Hepatocyte (in vitro differentiated cells): Measurements from ENCODE around the gene MAGI1. TPM values are rescaled to one million over a fixed set of nuclear protein-coding genes. Genes with fewer than 3 reads are reported as not detected.
A peak's percentile ranks its signal among the peaks of the same experiment; 100 is the strongest.

ENCODE experiments used
- DNase-seq: peaks from one replicate; pipeline ENCODE4 v3.0.0-alpha.2; 2016; ENCODE audit warnings: low spot score
- H2AFZ ChIP-seq: fragments of 200-600 bp; sonication (generic); 2 replicates; pipeline ENCODE4 v1.6.0; 2016; ENCODE audit warnings: antibody characterized with exemption, mild to moderate bottlenecking
- H3K27ac ChIP-seq: fragments of 200-600 bp; sonication (generic); 2 replicates; pipeline ENCODE4 v1.5.1; 2016; ENCODE audit warnings: mild to moderate bottlenecking
- H3K27me3 ChIP-seq: fragments of 200-600 bp; sonication (generic); 2 replicates; pipeline ENCODE4 v1.6.1; 2016
- H3K36me3 ChIP-seq: fragments of 200-600 bp; sonication (generic); replicated peaks from 2 replicates; pipeline ENCODE4 v1.5.1; 2016; ENCODE audit warnings: low read depth; ENCODE audit not compliant: insufficient read depth
- H3K4me1 ChIP-seq: fragments of 200-600 bp; sonication (generic); 2 replicates; pipeline ENCODE4 v1.5.1; 2016; ENCODE audit warnings: mild to moderate bottlenecking, moderate library complexity; ENCODE audit not compliant: insufficient read depth
- H3K4me2 ChIP-seq: fragments of 200-600 bp; sonication (generic); 2 replicates; pipeline ENCODE4 v1.6.0; 2016
- H3K4me3 ChIP-seq: fragments of 200-600 bp; sonication (generic); 2 replicates; pipeline ENCODE4 v1.5.1; 2016; ENCODE audit warnings: mild to moderate bottlenecking
- H3K79me2 ChIP-seq: fragments of 200-600 bp; sonication (generic); 2 replicates; pipeline ENCODE4 v1.6.0; 2017; ENCODE audit warnings: mild to moderate bottlenecking
- H3K9me2 ChIP-seq: fragments of 200-600 bp; sonication (generic); replicated peaks from 2 replicates; pipeline ENCODE4 v1.6.0; 2017; ENCODE audit warnings: mild to moderate bottlenecking; ENCODE audit not compliant: insufficient read depth
- H3K9me3 ChIP-seq: fragments of 200-600 bp; sonication (generic); 2 replicates; pipeline ENCODE4 v1.5.1; 2016; ENCODE audit warnings: low read depth, mild to moderate bottlenecking
- H4K20me1 ChIP-seq: fragments of 200-600 bp; sonication (generic); 2 replicates; pipeline ENCODE4 v1.6.0; 2016; ENCODE audit warnings: mild to moderate bottlenecking; ENCODE audit not compliant: insufficient read depth, poor library complexity, severe bottlenecking
- CTCF ChIP-seq: fragments of 200-600 bp; sonication (generic); IDR thresholded peaks from 2 replicates; pipeline ENCODE4 v1.5.1; 2016; ENCODE audit warnings: antibody characterized with exemption, mild to moderate bottlenecking; ENCODE audit not compliant: poor library complexity
- EZH2 ChIP-seq: fragments of 200-600 bp; sonication (generic); IDR thresholded peaks from 2 replicates; pipeline ENCODE4 v1.6.1; 2016; ENCODE audit warnings: antibody characterized with exemption, mild to moderate bottlenecking, borderline replicate concordance
- EZH2phosphoT487 ChIP-seq: fragments of 200-600 bp; sonication (generic); IDR thresholded peaks from one replicate; pipeline ENCODE4 v1.6.1; 2018; ENCODE audit warnings: antibody characterized with exemption, mild to moderate bottlenecking, low read depth, moderate library complexity; ENCODE audit not compliant: unreplicated experiment, severe bottlenecking
- WGBS: methylation state at CpG from one replicate; pipeline ENCODE4 v1.1.6; 2016; ENCODE audit warnings: low lambda C conversion rate; ENCODE audit errors: missing lambda C conversion rate; 5-methylcytosine and 5-hydroxymethylcytosine counted together
- polyA plus RNA-seq: library from polyadenylated mRNA; unstranded; fragments of >200 nt; fragmentation: Nextera tagmentation; extraction: Ambion mirVana; gene quantifications from 2 replicates; pipeline ENCODE4 v1.2.1, GENCODE V29; 2016
- total RNA-seq: library from RNA; depleted of rRNA; stranded (reverse); fragments of >200 nt; gene quantifications from 2 replicates; pipeline ENCODE4 v1.2.3, GENCODE V29; 2014

Gene MAGI1
- total and polyA plus RNA-seq, 2 experiments from 2014 or later = 26.2 to 43.5 TPM

GRCh38 chr3:65888980-65889706 lies 149.6 kb downstream of the MAGI1 start:
- no peak for TF ChIP-seq EZH2phosphoT487
- no peak for TF ChIP-seq CTCF
- TF ChIP-seq EZH2 = no peak
- Histone ChIP-seq H3K36me3 (no peaks in the 10 kb centered on the region), H4K20me1 (no peaks in the 10 kb centered on the region), H3K27me3 (no peaks in the 10 kb centered on the region), H3K4me2 (no peak overlapping the region), H3K4me1 (no peaks in the 10 kb centered on the region), H3K4me3 (no peak overlapping the region), H3K27ac (peak overlapping the region; percentile 18), H3K9me2 (no peaks in the 10 kb centered on the region), H3K9me3 (no peaks in the 10 kb centered on the region), H3K79me2 (peaks cover 91% of the 10 kb centered on the region), H2AFZ (no peak overlapping the region)
- WGBS = 65% methylated on average over 4 of the region's 4 CpGs
- DNase-seq = peak; percentile 21

GRCh38 chr3:65888196-65888595 lies 150.5 kb downstream of the MAGI1 start:
- H3K4me3 ChIP-seq = no peak overlapping the region
- WGBS = 74% methylated on average over 1 of the region's 1 CpG
- TF ChIP-seq CTCF (no peak), EZH2 (no peak), EZH2phosphoT487 (no peak)

GRCh38 chr3:65886391-65886790 lies 152.3 kb downstream of the MAGI1 start:
- no peak overlapping the region for H3K4me2 ChIP-seq
- no peak overlapping the region for H3K27ac ChIP-seq
- no peak for DNase-seq
- no peaks in the 10 kb centered on the region for H3K27me3 ChIP-seq
- TF ChIP-seq CTCF = no peak
- TF ChIP-seq EZH2phosphoT487 = no peak
- no peak for TF ChIP-seq EZH2
- H3K4me3 ChIP-seq = no peak overlapping the region
- H3K79me2 ChIP-seq = peaks cover 85% of the 10 kb centered on the region
- no peak overlapping the region for H2AFZ ChIP-seq
- no peaks in the 10 kb centered on the region for H3K9me3 ChIP-seq
- WGBS = 79% methylated on average over 5 of the region's 5 CpGs
- no peaks in the 10 kb centered on the region for H3K9me2 ChIP-seq
- H3K36me3 ChIP-seq = no peaks in the 10 kb centered on the region
- H4K20me1 ChIP-seq = no peaks in the 10 kb centered on the region
- peaks cover 4% of the 10 kb centered on the region for H3K4me1 ChIP-seq

More at GRCh38 chr3:65888196-65888595, 150.5 kb downstream of the MAGI1 start:
- no peaks in the 10 kb centered on the region for H4K20me1 ChIP-seq
- H3K9me2 ChIP-seq = no peaks in the 10 kb centered on the region
- H3K27me3 ChIP-seq = no peaks in the 10 kb centered on the region
- H2AFZ ChIP-seq = no peak overlapping the region
- H3K79me2 ChIP-seq = peaks cover 82% of the 10 kb centered on the region
- no peaks in the 10 kb centered on the region for H3K9me3 ChIP-seq
- H3K27ac ChIP-seq = no peak overlapping the region
- peaks cover 3% of the 10 kb centered on the region for H3K4me1 ChIP-seq
- DNase-seq = no peak
- H3K36me3 ChIP-seq = no peaks in the 10 kb centered on the region
- H3K4me2 ChIP-seq = no peak overlapping the region
